WTC11 (cell line): ENCODE data around the gene DOK1. TPM values are rescaled to one million over a fixed set of nuclear protein-coding genes. Genes with fewer than 3 reads are reported as not detected.

Experiments
- ATAC-seq: fragments of 200-7000 bp; cut with Tn5 transposase; 2 replicates; pipeline ENCODE4 v1.10.0; 2021; ENCODE audit warnings: mild to moderate bottlenecking, moderate library complexity
- CTCF ChIA-PET: fragments of 300-600 bp; sonication (Branson Sonifier 250); formaldehyde crosslinking; loops from one replicate; lab custom pipeline; 2021; ENCODE audit warnings: antibody characterized with exemption; lab: Charles Lee
- POLR2A ChIA-PET: fragments of 350-600 bp; sonication (Branson Sonifier 250); formaldehyde crosslinking; loops from one replicate; lab custom pipeline; 2021; ENCODE audit warnings: antibody characterized with exemption; lab: Charles Lee
- DNase-seq: peaks from one replicate; pipeline ENCODE4 v3.0.0; 2021; ENCODE audit warnings: low spot score
- H3K27ac Mint-ChIP-seq: 2 replicates; pipeline ENCODE4 v1.8.0; 2021; ENCODE audit warnings: mixed read lengths
- H3K27me3 Mint-ChIP-seq: 2 replicates; pipeline ENCODE4 v1.8.0; 2021; ENCODE audit warnings: low read depth, mild to moderate bottlenecking, moderate library complexity, mixed read lengths
- H3K36me3 Mint-ChIP-seq: 2 replicates; pipeline ENCODE4 v1.8.0; 2021; ENCODE audit warnings: mixed read lengths
- H3K4me1 Mint-ChIP-seq: 2 replicates; pipeline ENCODE4 v1.8.0; 2022; ENCODE audit warnings: mixed read lengths
- H3K4me3 Mint-ChIP-seq: 2 replicates; pipeline ENCODE4 v1.8.0; 2021; ENCODE audit warnings: mild to moderate bottlenecking, moderate library complexity, mixed read lengths
- H3K9me3 Mint-ChIP-seq: 2 replicates; pipeline ENCODE4 v1.8.0; 2021; ENCODE audit warnings: mixed read lengths
- ATF2 ChIP-seq: sonication (generic); formaldehyde crosslinking; IDR thresholded peaks from 2 replicates; pipeline ENCODE4 v1.8.1; 2022; ENCODE audit warnings: low read depth, missing genetic modification reagents, borderline replicate concordance
- CBFB ChIP-seq: sonication (generic); formaldehyde crosslinking; IDR thresholded peaks from 2 replicates; pipeline ENCODE4 v1.8.1; 2022; ENCODE audit warnings: mild to moderate bottlenecking, low read depth, missing genetic modification reagents
- CTCF ChIP-seq: fragments of 200-600 bp; IDR thresholded peaks from 2 replicates; pipeline ENCODE4 v1.8.0; 2022; ENCODE audit warnings: antibody characterized with exemption
- E2F4 ChIP-seq: sonication (generic); formaldehyde crosslinking; IDR thresholded peaks from 2 replicates; pipeline ENCODE4 v1.8.1; 2022; ENCODE audit warnings: low read depth, mild to moderate bottlenecking, moderate library complexity, missing genetic modification reagents, borderline replicate concordance
- FOXJ3 ChIP-seq: sonication (generic); formaldehyde crosslinking; IDR thresholded peaks from 2 replicates; pipeline ENCODE4 v1.9.0; 2021; ENCODE audit warnings: missing genetic modification reagents, mild to moderate bottlenecking, borderline replicate concordance
- FOXP1 ChIP-seq: sonication (generic); formaldehyde crosslinking; IDR thresholded peaks from 2 replicates; pipeline ENCODE4 v1.8.0; 2022; ENCODE audit warnings: missing genetic modification reagents, mild to moderate bottlenecking, moderate library complexity, borderline replicate concordance
- FOXP4 ChIP-seq: sonication (generic); formaldehyde crosslinking; IDR thresholded peaks from 2 replicates; pipeline ENCODE4 v1.8.0; 2022; ENCODE audit warnings: mild to moderate bottlenecking, missing genetic modification reagents
- HMGA2 ChIP-seq: fragments of 250-450 bp; sonication (Bioruptor Pico); IDR thresholded peaks from 2 replicates; pipeline ENCODE4 v1.4.0; 2021; ENCODE audit warnings: mild to moderate bottlenecking, moderate library complexity
- JUN ChIP-seq: sonication (generic); formaldehyde crosslinking; IDR thresholded peaks from 2 replicates; pipeline ENCODE4 v1.8.0; 2023; ENCODE audit warnings: mild to moderate bottlenecking, missing genetic modification reagents
- NFATC4 ChIP-seq: fragments of 250-450 bp; sonication (Bioruptor Pico); IDR thresholded peaks from 2 replicates; pipeline ENCODE4 v1.9.0; 2021; ENCODE audit warnings: mild to moderate bottlenecking
- NR1H2 ChIP-seq: sonication (generic); formaldehyde crosslinking; IDR thresholded peaks from 2 replicates; pipeline ENCODE4 v1.9.0; 2021; ENCODE audit warnings: mild to moderate bottlenecking, moderate library complexity, missing genetic modification reagents
- PRRX2 ChIP-seq: fragments of 250-450 bp; sonication (Bioruptor Pico); IDR thresholded peaks from 2 replicates; pipeline ENCODE4 v1.8.0; 2021; ENCODE audit warnings: mild to moderate bottlenecking
- RORB ChIP-seq: fragments of 250-450 bp; sonication (Bioruptor Pico); IDR thresholded peaks from 2 replicates; pipeline ENCODE4 v1.9.0; 2021; ENCODE audit warnings: mild to moderate bottlenecking
- SMAD4 ChIP-seq: sonication (generic); formaldehyde crosslinking; IDR thresholded peaks from 2 replicates; pipeline ENCODE4 v1.8.0; 2022; ENCODE audit warnings: mild to moderate bottlenecking, missing genetic modification reagents
- USF1 ChIP-seq: sonication (generic); formaldehyde crosslinking; IDR thresholded peaks from 2 replicates; pipeline ENCODE4 v1.8.0; 2022; ENCODE audit warnings: mild to moderate bottlenecking, missing genetic modification reagents
- ZNF121 ChIP-seq: sonication (generic); formaldehyde crosslinking; IDR thresholded peaks from 2 replicates; pipeline ENCODE4 v1.8.0; 2023; ENCODE audit warnings: missing genetic modification reagents
- ZNF232 ChIP-seq: sonication (generic); formaldehyde crosslinking; IDR thresholded peaks from 2 replicates; pipeline ENCODE4 v1.8.0; 2022; ENCODE audit warnings: mild to moderate bottlenecking, missing genetic modification reagents
- ZNF317 ChIP-seq: sonication (generic); formaldehyde crosslinking; IDR thresholded peaks from 2 replicates; pipeline ENCODE4 v1.8.1; 2023; ENCODE audit warnings: low read depth, mild to moderate bottlenecking, moderate library complexity, missing genetic modification reagents, borderline replicate concordance
- ZNF425 ChIP-seq: fragments of 250-450 bp; sonication (Bioruptor Pico); conservative IDR thresholded peaks from 2 replicates; pipeline ENCODE4 v1.9.0; 2021; ENCODE audit warnings: mild to moderate bottlenecking
- total RNA-seq: library from RNA; stranded (reverse); gene quantifications from 3 replicates; pipeline ENCODE4 v1.2.3, GENCODE V29; 2021

DOK1 gene
- total RNA-seq, 1 experiment from 2014 or later, result 15.9 TPM

- Mint-ChIP-seq H3K27ac (no peak overlapping the region), H3K4me3 (no peak overlapping the region)
- peak; percentile 28 for DNase-seq
- CTCF ChIA-PET, result interaction anchor here (1.0 to 1.6 kb wide), 5 partner anchors 13 to 87 kb away, joined by 3 to 8 read pairs (median 3); partner anchors contain the start of gene MRPL53
- TF ChIP-seq CTCF, result no peak
- TF ChIP-seq E2F4, result no peak
- TF ChIP-seq ZNF425 (CRISPR knock-in tag), result no peak
- TF ChIP-seq FOXP1 (CRISPR knock-in tag), result no peak
- TF ChIP-seq FOXJ3 (CRISPR knock-in tag), result no peak
- TF ChIP-seq HMGA2 (CRISPR knock-in tag), result no peak
- no peak for TF ChIP-seq ZNF317 (CRISPR knock-in tag)
- no peak for TF ChIP-seq JUN (CRISPR knock-in tag)
- no peak for TF ChIP-seq NR1H2 (CRISPR knock-in tag)
- TF ChIP-seq RORB (CRISPR knock-in tag), result no peak
- no peak for TF ChIP-seq USF1 (CRISPR knock-in tag)
- no peak for TF ChIP-seq PRRX2
- no peak for TF ChIP-seq CBFB (CRISPR knock-in tag)
- TF ChIP-seq, all 79 proteins: peak for 0
- H3K4me1 Mint-ChIP-seq, result peaks cover 15% of the 10 kb centered on the region
- peaks cover 66% of the 10 kb centered on the region for H3K27me3 Mint-ChIP-seq
- no peaks in the 10 kb centered on the region for H3K36me3 Mint-ChIP-seq
- peak; percentile 71 for ATAC-seq
- H3K9me3 Mint-ChIP-seq, result no peaks in the 10 kb centered on the region
- POLR2A ChIA-PET, result interaction anchor here (0.6 kb wide), 1 partner anchor 20 kb away, joined by 3 read pairs; no protein-coding TSS in a partner anchor
These were observed 5.4 kb downstream of the DOK1 start for GRCh38 chr2:74559912-74560311.

GRCh38 chr2:74560591-74560990 is 6.1 kb downstream of the DOK1 start:
- H3K27me3 Mint-ChIP-seq, result peaks cover 60% of the 10 kb centered on the region
- no peak for DNase-seq
- H3K9me3 Mint-ChIP-seq, result no peaks in the 10 kb centered on the region
- TF ChIP-seq FOXP4 (no peak), ATF2 (no peak), FOXP1 (CRISPR knock-in tag) (no peak), ZNF121 (CRISPR knock-in tag) (no peak), ZNF232 (CRISPR knock-in tag) (no peak), NFATC4 (no peak), RORB (CRISPR knock-in tag) (no peak), SMAD4 (CRISPR knock-in tag) (no peak)
- CTCF ChIA-PET, result interaction anchor here (1.0 to 1.6 kb wide), 4 partner anchors 12 to 88 kb away, joined by 3 to 8 read pairs (median 4); partner anchors contain the start of gene MRPL53
- ATAC-seq, result peak; percentile 19; the same call in 1 of the 2 replicates
- peaks cover 13% of the 10 kb centered on the region for H3K4me1 Mint-ChIP-seq
- no peak overlapping the region for H3K4me3 Mint-ChIP-seq
- no peaks in the 10 kb centered on the region for H3K36me3 Mint-ChIP-seq
- POLR2A ChIA-PET, result interaction anchor here (0.6 kb wide), 1 partner anchor 21 kb away, joined by 3 read pairs; no protein-coding TSS in a partner anchor
- no peak overlapping the region for H3K27ac Mint-ChIP-seq
